ENCODE measurements around the gene HS1BP3.

Gene HS1BP3

GRCh38 chr2:20650877-20651730, at the start of gene HS1BP3:
Gene HS1BP3 (minus strand): TSS chr2:20651098. CDS start chr2:20651063, 35 bp downstream.
- DNase-seq: peak; percentile 77

- no peak for DNase-seq
Observed at GRCh38 chr2:20698916-20699613, 48.2 kb upstream of the HS1BP3 start.

- DNase-seq: no peak
Observed at GRCh38 chr2:20697322-20697934, 46.5 kb upstream of the HS1BP3 start.

- no peak for DNase-seq
Observed at GRCh38 chr2:20696366-20696765, 45.5 kb upstream of the HS1BP3 start.

- no peak for DNase-seq
Observed at GRCh38 chr2:20693317-20693716, 42.4 kb upstream of the HS1BP3 start.

- DNase-seq: no peak
Observed at GRCh38 chr2:20692081-20692480, 41.2 kb upstream of the HS1BP3 start.

- no peak for DNase-seq
Observed at GRCh38 chr2:20691076-20691734, 40.3 kb upstream of the HS1BP3 start.

GRCh38 chr2:20689428-20690264, 38.7 kb upstream of the HS1BP3 start:
- no peak for DNase-seq

GRCh38 chr2:20687260-20687832, 36.4 kb upstream of the HS1BP3 start:
- DNase-seq: no peak

GRCh38 chr2:20684581-20685063, 33.7 kb upstream of the HS1BP3 start:
- DNase-seq: no peak

- no peak for DNase-seq
Observed at GRCh38 chr2:20682167-20682920, 31.4 kb upstream of the HS1BP3 start.

- no peak for DNase-seq
Observed at GRCh38 chr2:20680744-20681375, 30.0 kb upstream of the HS1BP3 start.

- DNase-seq: no peak
Observed at GRCh38 chr2:20678780-20679179, 27.9 kb upstream of the HS1BP3 start.

GRCh38 chr2:20678086-20678395, 27.1 kb upstream of the HS1BP3 start:
- no peak for DNase-seq

GRCh38 chr2:20677301-20678085, 26.6 kb upstream of the HS1BP3 start:
- DNase-seq: no peak

- no peak for DNase-seq
Observed at GRCh38 chr2:20676353-20677215, 25.7 kb upstream of the HS1BP3 start.

- no peak for DNase-seq
Observed at GRCh38 chr2:20675701-20676352, 24.9 kb upstream of the HS1BP3 start.

All from EL (cell line).